ENCODE data around the gene DNALI1.
"Not testable (repeated sequence)": the region's sequence is repeated elsewhere in the genome, so short reads cannot be mapped to it uniquely, and the experiment has no call there.

Gene DNALI1

DNA sequence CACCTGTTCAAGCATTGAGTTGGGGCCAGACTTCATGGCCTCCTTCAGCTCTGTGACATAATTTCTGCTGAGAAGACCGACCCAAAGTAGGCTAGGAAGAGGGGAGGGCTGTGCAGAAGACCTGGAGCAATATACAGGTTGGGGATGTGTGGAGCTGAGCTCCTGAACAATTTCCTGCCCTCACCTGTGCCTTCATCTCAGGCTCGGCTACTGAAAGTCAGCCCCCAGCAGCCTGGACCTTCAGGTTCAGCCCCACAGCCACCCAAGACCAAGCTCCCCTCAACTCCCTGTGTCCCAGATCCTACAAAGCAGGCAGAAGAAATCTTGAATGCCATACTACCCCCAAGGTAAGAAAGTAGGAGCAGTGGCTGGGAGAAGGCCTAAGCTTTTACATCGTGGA, 662 bp downstream of the DNALI1 start:
- DNase-seq: peak; percentile 64

DNA sequence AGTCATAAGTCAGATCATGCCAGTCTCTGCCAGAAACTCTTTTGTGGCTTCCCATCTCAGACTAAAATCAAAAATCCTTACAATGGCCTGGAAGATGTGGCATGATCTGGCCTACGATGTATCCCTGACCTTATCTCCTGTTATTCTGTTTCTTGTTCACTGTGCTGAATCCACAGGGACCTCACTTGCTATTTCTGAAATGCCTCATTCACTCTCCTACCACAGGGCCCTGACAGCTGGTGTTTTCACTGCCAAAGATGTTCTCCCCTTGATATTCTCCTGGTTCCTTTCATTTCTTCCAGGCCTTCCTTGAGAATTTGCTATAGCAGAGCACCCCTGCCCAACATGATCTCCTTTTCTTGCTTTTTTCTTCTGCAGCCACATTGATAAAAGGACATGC, 1.7 kb downstream of the DNALI1 start:
- no peak for DNase-seq

DNA sequence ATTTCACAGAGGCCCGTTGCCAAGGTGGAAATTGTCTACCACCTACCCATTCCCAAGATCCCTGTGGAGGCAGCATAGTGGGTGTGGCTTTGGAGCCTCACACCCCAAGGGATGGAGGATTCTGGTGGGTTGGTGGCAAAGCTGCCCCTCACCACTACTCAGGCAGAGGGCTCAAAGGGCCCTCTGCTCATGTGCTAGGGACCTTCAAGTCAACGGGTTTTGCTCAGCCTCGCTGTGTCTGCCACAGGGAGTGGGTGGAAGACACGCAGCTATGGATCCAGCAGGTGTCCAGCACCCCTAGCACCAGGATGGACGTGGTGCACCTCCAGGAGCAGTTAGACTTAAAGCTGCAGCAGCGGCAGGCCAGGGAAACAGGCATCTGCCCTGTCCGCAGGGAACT, 2.3 kb downstream of the DNALI1 start:
- DNase-seq: no peak

DNA sequence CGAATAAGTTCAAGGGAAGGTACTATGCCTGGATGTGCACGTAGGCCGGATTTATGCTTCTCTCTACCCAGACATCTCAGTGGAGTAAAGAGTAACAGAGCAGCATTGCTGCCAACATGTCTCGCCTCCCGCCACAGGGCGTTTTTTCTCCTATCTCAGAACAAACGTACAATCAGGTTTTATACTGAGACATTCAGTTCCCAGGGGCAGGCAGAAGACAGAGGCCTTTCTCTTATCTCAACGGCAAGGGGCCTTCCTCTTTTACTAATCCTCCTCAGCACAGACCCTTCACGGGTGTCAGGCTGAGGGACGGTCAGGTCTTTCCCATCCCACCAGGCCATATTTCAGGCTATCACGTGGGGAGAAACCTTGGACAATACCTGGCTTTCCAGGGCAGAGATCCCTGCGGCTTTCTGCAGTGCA, 3.2 kb downstream of the DNALI1 start:
- DNase-seq: not testable (repeated sequence)

DNA sequence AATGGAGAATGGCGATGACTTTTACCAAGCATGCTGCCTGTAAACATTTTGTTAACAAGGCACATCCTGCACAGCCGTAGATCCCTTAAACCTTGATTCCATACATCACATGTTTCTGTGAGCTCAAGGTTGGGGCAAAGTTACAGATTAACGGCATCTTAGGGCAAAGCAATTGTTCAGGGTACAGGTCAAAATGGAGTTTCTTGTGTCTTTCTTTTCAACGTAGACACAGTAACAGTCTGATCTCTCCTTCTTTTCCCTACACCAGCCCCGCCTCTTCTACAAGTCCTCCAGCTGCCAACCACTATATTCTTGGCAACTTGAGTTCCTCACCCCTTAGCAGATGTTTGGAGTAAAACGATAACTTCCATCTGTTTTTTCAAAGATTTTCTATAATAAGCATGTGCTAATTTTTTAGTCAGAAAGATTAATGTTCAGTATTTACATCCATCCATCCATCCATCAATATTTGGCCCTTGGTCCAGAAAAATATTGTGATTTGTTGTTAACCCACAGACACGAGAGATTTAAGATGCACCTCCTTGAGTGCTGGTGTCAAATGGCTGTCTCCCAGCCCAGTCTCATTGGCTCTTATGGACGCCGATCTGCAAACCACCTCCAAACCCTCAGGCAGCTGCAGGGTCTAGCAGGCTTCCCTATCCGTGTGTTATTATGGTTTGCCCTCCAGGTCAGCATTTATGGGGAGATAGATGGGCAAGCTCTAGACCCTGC, 3.8 kb downstream of the DNALI1 start:
- DNase-seq: no peak

DNA sequence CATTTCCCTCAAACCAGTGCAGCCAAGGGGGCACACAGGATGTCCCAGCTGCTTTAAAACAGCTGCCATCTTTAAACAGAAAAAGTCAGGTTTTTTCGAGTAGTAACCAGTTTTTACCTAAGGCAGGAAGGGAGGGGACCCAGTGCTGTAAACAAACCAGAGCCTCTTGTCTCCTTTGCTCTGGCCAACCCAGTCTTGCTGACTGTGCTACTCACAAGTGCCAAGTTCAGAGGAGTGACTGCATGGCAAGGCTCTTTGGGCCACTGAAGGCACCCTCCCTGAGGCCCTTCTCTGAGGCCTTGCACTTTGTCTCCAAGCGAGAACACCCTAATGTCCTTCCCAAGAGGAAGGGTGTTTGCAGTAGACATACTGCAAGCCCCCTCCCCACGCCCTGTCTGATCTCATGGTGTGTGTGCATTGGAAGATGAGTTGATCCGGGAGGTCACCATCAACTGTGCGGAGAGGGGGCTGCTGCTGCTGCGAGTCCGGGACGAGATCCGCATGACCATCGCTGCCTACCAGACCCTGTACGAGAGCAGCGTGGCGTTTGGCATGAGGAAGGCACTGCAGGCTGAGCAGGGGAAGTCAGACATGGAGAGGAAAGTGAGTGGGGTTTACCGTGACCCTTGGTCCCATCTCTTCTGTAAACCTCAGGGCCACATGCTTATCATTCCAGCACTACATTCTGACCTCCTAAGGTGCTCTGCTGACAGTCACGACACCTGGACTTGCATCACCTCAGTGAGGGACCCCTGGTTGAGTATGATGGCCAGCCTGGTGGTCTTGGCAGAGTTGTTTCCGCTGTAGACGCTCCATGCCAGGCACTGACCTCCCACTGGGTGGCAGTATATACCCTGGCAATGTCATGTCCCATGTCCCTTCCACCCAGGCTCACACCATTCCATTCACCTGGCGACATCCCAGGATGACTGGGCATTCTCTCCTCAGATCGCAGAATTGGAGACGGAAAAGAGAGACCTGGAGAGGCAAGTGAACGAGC, 4.7 kb downstream of the DNALI1 start:
- peak; percentile 59 for DNase-seq

DNA sequence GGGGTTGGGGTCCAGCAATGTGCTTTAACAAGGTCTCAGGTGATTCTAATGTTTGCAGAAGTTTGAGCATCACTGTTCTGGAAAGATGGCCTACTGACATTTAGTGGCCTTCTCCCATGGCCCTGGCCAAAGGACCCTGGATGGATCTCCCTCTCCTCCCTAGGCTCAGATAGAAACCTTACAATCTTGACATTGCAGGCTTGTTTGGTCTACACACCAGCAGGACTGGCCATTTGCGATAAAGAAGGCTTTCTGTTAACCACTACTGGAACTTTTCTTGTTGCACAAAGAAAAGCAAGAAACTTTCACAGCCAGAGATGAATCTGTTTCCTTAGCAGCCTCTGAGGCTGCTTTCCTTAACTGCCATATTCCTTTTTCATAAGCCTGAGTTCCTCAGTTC, 6.2 kb downstream of the DNALI1 start:
- no peak for DNase-seq

DNA sequence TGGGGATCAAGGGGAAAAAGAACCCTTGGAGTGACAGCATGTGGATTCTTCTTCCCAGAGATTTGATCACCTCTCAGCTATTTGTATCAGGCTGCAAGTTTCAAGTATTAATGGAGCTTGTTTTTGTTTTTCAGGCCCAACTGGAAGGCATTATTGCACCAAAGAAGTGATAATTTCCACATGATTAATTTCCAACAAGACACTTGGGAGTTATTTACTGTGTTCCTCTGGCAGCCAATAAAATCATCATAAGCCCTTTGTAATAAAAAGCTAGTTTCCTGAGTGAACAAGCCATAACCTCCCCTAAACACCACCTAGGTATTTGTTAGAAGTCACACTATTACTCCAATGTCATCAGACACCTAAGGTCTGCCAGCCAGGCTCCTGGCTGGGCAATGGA, 8.2 kb downstream of the DNALI1 start:
- DNase-seq: no peak

DNA sequence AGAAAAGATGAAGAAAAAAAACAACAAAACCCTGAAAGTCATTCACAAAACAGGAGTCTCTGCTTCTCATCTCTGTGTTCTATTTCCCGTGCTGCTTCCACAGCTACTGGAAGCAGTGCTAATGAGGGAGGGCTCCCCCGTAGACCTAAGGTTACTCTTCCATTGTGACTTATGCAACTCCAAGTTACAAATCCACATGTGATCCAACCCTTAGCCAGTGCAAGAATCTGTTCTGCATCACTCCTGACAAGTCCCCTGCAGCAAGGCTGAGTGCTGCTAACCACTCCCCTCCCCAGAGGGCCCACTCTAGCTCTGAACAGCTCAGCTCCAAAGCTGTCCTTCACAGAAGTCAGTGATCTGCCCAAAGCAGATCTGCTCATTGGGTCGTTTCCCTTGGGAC, 10.3 kb downstream of the DNALI1 start:
- DNase-seq: no peak

DNA sequence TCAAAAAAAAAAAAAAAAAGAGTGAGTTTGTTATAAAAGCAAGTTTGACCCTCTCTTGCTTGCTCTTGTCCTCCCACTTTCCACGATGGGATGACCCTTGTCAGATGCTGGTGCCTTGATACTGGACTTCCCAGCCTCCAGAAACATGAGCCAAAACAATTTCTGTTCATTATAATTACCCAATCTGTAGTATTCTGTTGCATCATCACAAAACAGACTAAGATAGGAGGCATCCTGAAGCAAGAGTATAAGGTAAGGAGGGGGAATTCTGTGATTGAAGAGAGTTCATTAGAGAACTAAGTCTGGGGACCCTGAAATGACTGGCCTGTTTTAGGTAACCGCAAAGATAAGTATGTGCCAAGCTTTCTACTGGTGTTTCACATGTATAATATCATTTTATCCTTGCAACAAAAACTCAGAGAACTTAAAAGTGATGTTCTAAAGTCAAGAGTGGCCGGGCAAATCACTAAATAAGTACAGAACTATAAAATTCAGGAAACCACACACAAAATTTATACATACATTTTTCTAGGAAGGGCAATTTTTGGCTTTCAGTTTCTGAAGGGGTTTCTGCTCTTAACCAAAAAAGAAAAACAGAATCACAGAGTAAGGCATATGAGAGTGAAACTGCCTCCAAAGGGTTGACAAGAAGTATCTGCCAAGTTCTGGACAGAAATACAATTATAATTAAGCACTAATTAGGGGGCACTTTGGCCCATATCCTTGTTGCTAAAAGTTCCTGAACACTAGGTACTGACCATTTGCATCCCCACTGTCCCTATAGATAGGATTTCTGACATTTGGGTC, 14.0 kb downstream of the DNALI1 start:
- DNase-seq: no peak

DNA sequence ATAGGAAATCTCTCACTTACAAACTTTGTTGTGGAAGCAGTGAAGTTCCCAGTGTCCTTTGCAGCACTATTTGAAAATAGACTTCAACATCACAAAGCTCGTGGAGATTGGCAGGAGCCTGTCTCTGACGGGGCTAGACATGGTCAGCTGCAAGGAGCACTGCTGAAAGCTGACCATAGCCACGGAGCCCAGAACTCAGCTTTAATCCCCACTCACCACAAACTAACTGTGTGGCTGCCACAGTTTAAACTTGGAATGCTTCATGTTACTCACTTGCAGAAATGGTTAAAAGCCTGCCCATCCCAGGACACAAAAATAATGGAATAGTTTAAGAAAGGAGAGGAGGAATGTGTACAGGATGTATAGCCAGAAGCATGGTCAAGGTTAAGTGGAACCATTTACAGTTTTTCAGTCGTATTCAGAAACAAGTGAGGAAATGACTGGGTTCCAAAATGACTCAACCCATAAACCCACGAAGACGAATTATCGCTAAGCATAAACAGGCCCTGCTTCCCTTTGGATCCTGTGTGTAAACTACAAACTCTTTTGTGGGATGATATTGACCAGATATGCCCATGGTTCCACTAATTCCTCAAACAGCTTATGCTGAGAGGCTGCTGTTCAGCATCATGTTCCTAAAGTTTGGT, 18.2 kb downstream of the DNALI1 start:
- no peak for DNase-seq

DNA sequence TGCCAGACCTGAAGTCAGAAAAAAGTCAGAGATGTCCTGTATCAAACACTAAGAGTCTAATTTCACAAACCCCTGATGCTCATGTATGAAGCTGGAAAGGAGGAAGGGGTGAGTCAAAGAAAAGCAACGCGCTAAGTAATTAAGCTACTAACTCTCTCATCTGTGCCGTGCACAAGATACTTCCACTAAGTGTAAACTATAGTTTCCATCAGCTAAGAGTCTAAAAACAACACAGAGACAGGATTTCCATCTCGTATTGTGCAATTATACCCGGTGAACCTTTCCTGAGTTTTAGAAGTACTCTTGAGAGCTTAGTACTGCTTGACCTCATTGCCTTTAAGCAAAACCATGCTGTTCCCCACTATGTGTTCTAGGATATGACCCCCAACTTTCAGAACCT, 19.0 kb downstream of the DNALI1 start:
- DNase-seq: no peak

DNA sequence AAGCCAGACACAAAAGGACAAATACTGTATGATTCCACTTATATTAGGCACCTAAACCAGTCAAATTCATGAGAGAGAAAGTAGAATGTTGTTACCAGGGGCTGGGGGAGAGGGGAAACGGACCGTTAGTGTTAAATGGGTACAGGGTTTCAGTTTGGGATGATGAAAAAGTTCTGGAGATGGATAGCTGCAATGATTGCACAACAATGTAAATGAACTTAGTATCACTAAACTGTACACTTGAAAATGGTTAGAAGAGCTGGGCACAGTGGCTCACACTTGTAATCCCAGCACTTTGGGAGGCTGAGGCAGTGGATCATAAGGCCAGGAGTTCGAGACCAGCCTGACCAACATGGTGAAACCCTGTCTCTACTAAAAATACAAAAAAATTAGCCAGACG, 27.8 kb downstream of the DNALI1 start:
- DNase-seq: not testable (repeated sequence)

DNA sequence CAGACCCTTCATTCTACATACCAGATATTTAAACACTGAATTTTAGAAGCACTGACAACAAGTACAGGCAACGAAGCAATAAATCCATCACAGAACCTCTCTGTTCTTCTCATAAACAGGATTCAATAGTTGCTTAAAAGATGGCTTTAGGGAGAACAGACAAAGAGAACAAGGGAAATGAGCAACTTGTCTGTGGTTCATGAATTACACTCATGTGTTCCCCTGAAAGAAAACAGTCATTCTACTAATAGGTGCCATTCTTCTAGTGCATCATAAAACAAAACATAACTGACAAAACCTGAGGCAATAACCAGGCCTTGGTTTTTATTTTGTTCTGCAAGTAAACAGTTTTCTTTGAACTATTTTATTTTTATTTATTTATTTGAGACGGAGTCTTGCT, 32.2 kb downstream of the DNALI1 start:
- no peak for DNase-seq

DNA sequence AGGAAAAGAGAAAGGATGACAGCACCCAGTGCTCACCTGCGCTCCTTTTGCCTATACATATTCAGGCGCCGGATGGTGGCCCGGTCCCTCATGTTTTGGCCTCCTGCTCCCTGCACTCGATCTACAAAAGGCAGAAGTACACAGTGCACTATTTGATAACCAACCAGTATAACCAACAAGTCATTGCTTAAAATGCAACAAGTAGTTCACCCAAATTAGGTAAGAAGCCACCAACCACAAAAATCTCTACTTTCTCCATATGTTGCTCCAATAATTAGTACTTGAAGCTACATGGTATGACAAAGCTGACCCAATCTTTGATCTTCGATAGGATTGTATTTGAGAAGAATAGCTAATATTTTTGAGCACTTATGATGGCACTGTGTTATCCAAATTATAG, 37.0 kb downstream of the DNALI1 start:
- no peak for DNase-seq

DNA sequence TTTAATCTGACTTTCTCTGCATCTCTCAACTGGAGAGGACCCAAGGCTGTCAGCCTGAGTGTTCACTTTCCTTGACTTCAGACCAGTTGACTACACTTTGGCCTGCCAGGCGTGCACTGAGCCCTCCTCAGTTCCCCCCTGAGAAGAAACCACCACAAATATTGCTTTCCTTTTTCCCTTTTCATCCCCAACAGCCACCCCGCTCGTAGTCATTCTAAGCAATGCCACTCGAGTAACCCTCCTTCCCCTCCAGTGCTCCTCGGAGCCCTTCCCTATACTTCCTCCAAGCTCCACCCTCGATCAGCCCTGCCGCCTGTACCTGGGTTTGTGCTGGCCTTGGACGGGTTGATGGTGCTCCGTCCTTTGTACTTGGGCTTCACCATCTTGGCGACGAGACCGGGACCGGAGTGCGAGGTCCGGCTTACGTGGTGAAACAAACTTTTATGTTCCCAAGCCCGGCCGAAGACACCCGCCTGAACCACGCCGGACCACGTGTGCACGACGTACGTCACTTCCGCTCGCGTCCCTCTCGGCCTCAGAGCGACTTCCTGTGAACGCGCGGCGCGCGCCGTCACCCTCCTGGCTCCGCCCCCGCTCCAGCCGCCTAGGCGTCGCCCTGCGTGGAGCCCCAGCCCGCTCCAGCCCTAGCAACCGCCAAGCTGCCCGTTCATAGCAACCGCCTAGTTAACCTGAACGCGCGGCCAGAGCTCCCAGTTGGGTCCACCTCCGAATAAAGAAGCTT, 38.9 kb downstream of the DNALI1 start, which contains the start of gene GNL2:
Gene GNL2, minus strand, starts transcription at position 498 of the 742 bp plus-strand sequence. Its CDS starts 115 bp downstream, at position 383.
- peak; percentile 100 for DNase-seq

DNA sequence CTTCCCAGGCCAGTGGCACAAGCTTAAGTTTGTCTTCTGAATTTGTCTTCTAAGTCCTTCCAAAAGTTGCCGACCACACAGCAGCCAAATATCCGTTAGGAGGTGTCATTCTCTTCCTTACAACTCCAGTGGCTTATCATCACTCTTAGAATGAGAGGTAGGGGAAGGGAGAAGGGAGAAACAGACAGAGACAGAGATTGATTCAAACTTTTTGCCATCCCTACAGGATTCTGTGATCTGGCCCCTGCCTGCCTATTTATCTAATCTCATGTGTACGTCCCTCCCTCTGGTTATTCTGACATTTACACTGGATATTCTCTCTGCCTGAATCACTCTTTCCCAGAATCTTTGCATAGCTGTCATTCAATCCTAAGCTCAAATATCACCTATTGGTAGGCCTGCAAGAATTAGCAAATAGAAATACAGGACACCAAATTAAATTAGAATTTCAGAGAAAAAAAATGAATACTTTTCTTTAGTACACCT, 39.5 kb downstream of the DNALI1 start:
- DNase-seq: no peak

DNA sequence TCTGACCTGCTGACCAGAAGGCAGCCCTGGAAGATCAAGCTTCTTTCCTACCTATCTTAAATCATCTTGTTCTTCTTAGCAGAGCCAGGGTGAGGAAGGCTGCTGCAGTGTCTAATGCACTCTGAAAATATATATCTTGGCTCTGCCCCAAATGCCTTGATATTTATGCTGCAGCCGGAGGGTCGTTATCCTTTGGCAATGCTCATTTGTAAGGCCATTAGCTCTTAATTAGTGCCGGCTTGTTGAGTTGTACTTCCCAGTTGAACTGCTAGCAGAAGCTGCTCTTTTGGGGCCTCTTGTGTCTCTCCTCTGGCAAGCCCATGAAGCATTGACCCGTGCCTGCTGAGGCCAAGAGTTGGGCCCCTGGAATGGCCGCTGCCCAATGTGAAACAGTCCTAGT, 43.2 kb downstream of the DNALI1 start:
- no peak for DNase-seq

DNA sequence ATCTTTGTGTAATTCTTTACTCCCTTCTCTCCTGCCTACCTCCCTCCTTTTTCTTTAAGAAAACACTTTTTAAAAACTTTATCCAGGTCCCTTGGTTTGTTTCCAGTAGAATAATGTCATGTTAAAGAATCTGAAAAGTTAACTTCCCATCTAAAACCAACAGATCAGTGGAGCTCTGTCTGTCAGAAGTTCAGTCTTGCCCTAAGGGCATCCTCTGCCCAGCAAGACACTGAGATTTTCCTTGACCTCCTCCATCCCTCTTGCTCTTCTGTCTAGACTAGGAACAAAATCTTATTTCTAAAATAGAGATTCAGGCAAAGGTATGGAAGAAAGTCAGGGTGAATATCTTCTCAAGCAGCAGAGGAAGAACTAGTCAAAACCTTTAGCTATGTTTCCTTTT, 44.7 kb downstream of the DNALI1 start:
- no peak for DNase-seq

DNA sequence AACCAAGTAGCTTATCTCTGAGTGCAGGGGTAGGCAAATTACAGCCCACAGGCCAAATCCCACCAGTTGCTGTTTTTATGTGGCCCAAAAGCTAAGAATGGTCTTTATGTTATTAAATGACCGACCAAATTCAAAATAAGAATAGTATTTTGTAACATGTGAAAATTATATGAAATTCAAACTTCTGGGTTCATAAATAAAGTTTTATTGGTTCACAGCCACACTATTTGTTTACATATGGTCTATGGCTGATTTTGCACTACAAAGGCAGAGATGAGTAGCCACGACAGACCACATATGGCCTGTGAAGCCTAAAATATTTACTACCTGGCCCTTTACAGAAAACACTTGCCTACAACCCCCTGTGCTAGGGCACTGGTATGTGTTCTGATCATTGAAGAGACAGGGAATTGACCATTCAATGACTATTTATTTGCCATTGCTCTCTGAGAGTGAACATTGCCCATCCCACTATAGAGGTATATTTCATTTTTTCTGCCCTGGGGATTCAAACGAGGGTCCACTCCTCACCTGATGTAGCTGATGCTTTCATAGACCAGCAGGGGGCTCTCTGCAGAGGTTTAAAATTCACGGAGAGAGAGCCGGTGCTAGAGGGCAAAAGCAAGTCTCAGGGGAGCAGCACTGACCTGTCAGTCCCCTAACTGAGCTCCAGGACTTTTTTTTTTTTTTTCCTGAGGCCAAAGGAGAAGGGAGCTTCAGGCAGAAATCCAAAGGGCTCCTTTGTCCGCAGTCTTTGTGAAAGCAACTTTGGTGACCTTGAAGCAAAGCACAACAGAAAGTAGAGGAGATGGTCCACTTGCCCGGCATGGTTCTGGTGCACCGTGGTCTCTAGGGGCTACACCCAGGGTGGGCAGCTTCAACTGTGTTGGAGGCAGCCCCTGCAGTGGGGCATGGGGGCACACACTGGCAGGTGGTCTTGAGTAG, 46.3 kb downstream of the DNALI1 start:
- peak; percentile 90 for DNase-seq

All from NCI-H510A (cell line).